Loucy (cell line): Measurements from ENCODE around the gene CDK19.

ENCODE experiments used
- H2AFZ ChIP-seq: fragments of 200-600 bp; sonication (generic); 2 replicates; pipeline ENCODE4 v1.6.0; 2016; ENCODE audit warnings: antibody characterized with exemption, mild to moderate bottlenecking, low read length, moderate library complexity
- H3F3A ChIP-seq: fragments of 200-600 bp; 2 replicates; pipeline ENCODE4 v1.6.0; 2016; ENCODE audit warnings: antibody characterized with exemption, low read depth, mild to moderate bottlenecking
- H3K27me3 ChIP-seq: fragments of 200-600 bp; sonication (generic); 2 replicates; pipeline ENCODE4 v1.6.1; 2014; ENCODE audit warnings: low read length, mild to moderate bottlenecking; ENCODE audit not compliant: insufficient read depth, poor library complexity, severe bottlenecking
- H3K36me3 ChIP-seq: fragments of 200-600 bp; sonication (generic); 2 replicates; pipeline ENCODE4 v1.6.1; 2016; ENCODE audit warnings: low read length; ENCODE audit not compliant: insufficient read depth
- H3K4me1 ChIP-seq: fragments of 200-600 bp; sonication (generic); 2 replicates; pipeline ENCODE4 v1.5.1; 2014; ENCODE audit warnings: low read length, mild to moderate bottlenecking; ENCODE audit not compliant: insufficient read depth, poor library complexity, severe bottlenecking
- H3K4me2 ChIP-seq: fragments of 200-600 bp; sonication (generic); 2 replicates; pipeline ENCODE4 v1.6.0; 2014; ENCODE audit warnings: antibody characterized with exemption, low read length, low read depth, mild to moderate bottlenecking; ENCODE audit not compliant: poor library complexity, severe bottlenecking
- H3K4me3 ChIP-seq: fragments of 200-600 bp; sonication (generic); 2 replicates; pipeline ENCODE4 v1.5.1; 2014; ENCODE audit warnings: low read length, mild to moderate bottlenecking, mixed read lengths; ENCODE audit not compliant: poor library complexity, severe bottlenecking
- H3K79me2 ChIP-seq: fragments of 200-600 bp; sonication (generic); 2 replicates; pipeline ENCODE4 v1.6.1; 2014; ENCODE audit warnings: low read length; ENCODE audit not compliant: insufficient read depth
- H3K9ac ChIP-seq: fragments of 200-600 bp; sonication (generic); 2 replicates; pipeline ENCODE4 v1.6.0; 2014; ENCODE audit warnings: mild to moderate bottlenecking, low read depth, low read length, moderate library complexity; ENCODE audit not compliant: poor library complexity, severe bottlenecking
- H3K9me2 ChIP-seq: fragments of 200-600 bp; sonication (generic); replicated peaks from 2 replicates; pipeline ENCODE4 v1.6.1; 2016; ENCODE audit warnings: low read depth, low read length, mixed read lengths
- H3K9me3 ChIP-seq: fragments of 200-600 bp; sonication (generic); 2 replicates; pipeline ENCODE4 v1.6.1; 2014; ENCODE audit warnings: mild to moderate bottlenecking, antibody characterized with exemption, low read length, low read depth; ENCODE audit not compliant: insufficient read depth
- H4K20me1 ChIP-seq: fragments of 200-600 bp; sonication (generic); 2 replicates; pipeline ENCODE4 v1.6.0; 2014; ENCODE audit warnings: antibody characterized with exemption, low read length, mild to moderate bottlenecking; ENCODE audit not compliant: insufficient read depth, poor library complexity, severe bottlenecking
- EZH2phosphoT487 ChIP-seq: fragments of 200-600 bp; IDR thresholded peaks from 2 replicates; pipeline ENCODE4 v1.6.1; 2018; ENCODE audit warnings: antibody characterized with exemption, mild to moderate bottlenecking, moderate library complexity, borderline replicate concordance
- TF ChIP-seq, protein P1 (sequence below): fragments of 200-600 bp; sonication (generic); conservative IDR thresholded peaks from 2 replicates; pipeline ENCODE4 v1.5.1; 2014; ENCODE audit warnings: mild to moderate bottlenecking, antibody characterized with exemption, low read length

CDK19 gene

DNA sequence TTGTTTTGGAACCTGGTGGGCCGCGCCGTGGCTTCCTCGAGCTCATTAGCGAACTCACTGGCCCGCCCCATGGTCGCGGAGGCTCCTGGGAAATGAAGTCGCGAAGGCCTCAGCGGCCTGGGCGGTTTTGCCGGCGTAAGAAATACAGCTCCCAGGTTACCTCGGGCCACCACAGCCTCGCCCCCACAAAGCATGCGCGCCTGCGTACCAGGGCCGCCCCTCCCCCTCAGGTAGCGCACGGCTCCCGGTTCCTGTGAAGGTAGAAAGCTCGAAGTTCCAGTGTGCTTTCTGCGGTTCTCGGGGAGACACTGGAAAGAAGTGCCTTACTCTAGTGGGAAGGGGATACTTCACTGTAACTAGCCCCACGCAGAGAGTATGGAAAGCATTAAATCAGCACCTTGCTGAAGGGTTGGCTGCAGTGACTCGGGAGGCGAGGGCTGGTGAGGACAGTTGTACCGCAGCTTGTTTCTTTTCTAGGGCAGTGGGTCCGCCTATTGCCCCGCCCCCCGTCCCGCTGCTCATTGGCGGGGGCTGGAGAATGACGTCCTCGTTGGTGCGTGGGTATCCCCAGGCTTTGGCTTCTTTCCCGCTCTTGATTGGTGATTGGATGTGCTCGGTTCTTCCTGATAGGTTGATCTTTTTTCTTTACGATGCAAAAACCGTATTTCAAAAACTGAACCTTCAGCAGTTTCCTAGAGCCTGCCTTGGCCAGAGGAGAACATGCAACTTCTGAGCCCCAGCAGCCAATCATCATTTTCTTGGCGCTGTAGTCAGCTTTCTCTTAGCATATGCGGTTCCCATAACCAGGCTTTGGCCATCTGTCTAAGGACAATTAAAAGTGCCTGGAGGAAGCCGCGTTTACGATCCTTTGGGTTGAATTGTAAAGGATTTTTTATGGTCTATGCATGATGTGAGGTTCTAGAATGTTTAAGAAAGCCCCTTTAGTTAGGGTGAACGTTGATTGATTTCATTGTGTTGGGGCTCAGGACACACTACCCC is at the start of gene CDK19:
TSS of gene CDK19 (minus strand) at position 59 of the 999 bp plus-strand sequence. CDS start 333 bp downstream, outside the sequence.
- H2AFZ ChIP-seq, result peak within 1 kb of the TSS; percentile 72
- peaks cover 43% of the 10 kb centered on the region for H3K79me2 ChIP-seq
- TF ChIP-seq EZH2phosphoT487, result no peak
- TF ChIP-seq, protein P1, sequence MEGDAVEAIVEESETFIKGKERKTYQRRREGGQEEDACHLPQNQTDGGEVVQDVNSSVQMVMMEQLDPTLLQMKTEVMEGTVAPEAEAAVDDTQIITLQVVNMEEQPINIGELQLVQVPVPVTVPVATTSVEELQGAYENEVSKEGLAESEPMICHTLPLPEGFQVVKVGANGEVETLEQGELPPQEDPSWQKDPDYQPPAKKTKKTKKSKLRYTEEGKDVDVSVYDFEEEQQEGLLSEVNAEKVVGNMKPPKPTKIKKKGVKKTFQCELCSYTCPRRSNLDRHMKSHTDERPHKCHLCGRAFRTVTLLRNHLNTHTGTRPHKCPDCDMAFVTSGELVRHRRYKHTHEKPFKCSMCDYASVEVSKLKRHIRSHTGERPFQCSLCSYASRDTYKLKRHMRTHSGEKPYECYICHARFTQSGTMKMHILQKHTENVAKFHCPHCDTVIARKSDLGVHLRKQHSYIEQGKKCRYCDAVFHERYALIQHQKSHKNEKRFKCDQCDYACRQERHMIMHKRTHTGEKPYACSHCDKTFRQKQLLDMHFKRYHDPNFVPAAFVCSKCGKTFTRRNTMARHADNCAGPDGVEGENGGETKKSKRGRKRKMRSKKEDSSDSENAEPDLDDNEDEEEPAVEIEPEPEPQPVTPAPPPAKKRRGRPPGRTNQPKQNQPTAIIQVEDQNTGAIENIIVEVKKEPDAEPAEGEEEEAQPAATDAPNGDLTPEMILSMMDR, result no peak

DNA sequence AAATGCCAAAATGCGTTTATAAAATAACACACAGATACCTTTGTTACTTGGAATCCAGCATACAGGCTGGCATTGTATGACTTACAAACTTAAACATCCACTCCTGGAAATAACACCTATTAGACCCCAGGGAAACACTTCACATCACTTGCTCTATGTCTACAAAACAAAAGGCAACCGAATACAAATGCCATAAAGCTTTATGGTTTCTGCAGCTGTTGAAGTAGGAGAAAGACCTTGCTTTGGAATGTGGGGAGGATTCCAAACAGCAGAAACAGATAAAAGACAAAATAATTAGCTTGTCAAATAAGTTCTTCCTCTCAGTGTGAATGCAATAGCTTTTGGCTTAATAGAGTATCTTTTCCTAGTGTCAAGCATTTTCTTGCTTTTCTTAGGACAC is 49.6 kb upstream of the CDK19 start:
- H3K9me3 ChIP-seq, result no peaks in the 10 kb centered on the region
- H3K27me3 ChIP-seq, result no peaks in the 10 kb centered on the region
- no peak overlapping the region for H3K4me3 ChIP-seq
- TF ChIP-seq, protein P1, result no peak
- no peak for TF ChIP-seq EZH2phosphoT487
- no peak overlapping the region for H3K4me2 ChIP-seq
- H3F3A ChIP-seq, result no peaks in the 10 kb centered on the region
- H3K9ac ChIP-seq, result no peak overlapping the region
- no peaks in the 10 kb centered on the region for H3K79me2 ChIP-seq
- no peaks in the 10 kb centered on the region for H3K9me2 ChIP-seq
- no peaks in the 10 kb centered on the region for H4K20me1 ChIP-seq
- H3K4me1 ChIP-seq, result peaks cover 3% of the 10 kb centered on the region
- H2AFZ ChIP-seq, result no peak overlapping the region
- H3K36me3 ChIP-seq, result no peaks in the 10 kb centered on the region

More for the DNA sequence above, at the start of gene CDK19:
- H3K27me3 ChIP-seq, result no peaks in the 10 kb centered on the region
- H3K4me1 ChIP-seq, result peaks cover 49% of the 10 kb centered on the region
- no peaks in the 10 kb centered on the region for H3K9me2 ChIP-seq
- peak within 1 kb of the TSS; percentile 85 for H3K4me2 ChIP-seq
- peak within 1 kb of the TSS; percentile 89 for H3K9ac ChIP-seq
- no peaks in the 10 kb centered on the region for H3K36me3 ChIP-seq
- peaks cover 39% of the 10 kb centered on the region for H4K20me1 ChIP-seq
- H3K4me3 ChIP-seq, result peak within 1 kb of the TSS; percentile 81
- H3K9me3 ChIP-seq, result no peaks in the 10 kb centered on the region
- H3F3A ChIP-seq, result peaks cover 6% of the 10 kb centered on the region

- H3K36me3 ChIP-seq, result no peaks in the 10 kb centered on the region
- no peaks in the 10 kb centered on the region for H3K79me2 ChIP-seq
- H3K4me3 ChIP-seq, result no peak overlapping the region
- H3F3A ChIP-seq, result no peaks in the 10 kb centered on the region
- no peak overlapping the region for H2AFZ ChIP-seq
- H4K20me1 ChIP-seq, result no peaks in the 10 kb centered on the region
- no peaks in the 10 kb centered on the region for H3K9me2 ChIP-seq
- H3K27me3 ChIP-seq, result no peaks in the 10 kb centered on the region
- TF ChIP-seq EZH2phosphoT487, result no peak
- TF ChIP-seq, protein P1, result no peak
- H3K4me1 ChIP-seq, result no peaks in the 10 kb centered on the region
- no peaks in the 10 kb centered on the region for H3K9me3 ChIP-seq
- H3K4me2 ChIP-seq, result no peak overlapping the region
- no peak overlapping the region for H3K9ac ChIP-seq
Observed at GRCh38 chr6:110859335-110859792, 44.1 kb upstream of the CDK19 start.
